Esophagus squamous epithelium (tissue), 5 donors: ENCODE results near the gene STN1. TPM values are rescaled to one million over a fixed set of nuclear protein-coding genes. Genes with fewer than 3 reads are reported as not detected.

Source experiments
- DNase-seq: peaks from one replicate; lab custom pipeline; 2025; lab: John Stamatoyannopoulos, UW
- H3K27ac ChIP-seq, 4 donors: fragments of 200-600 bp; sonication (generic); one replicate each; pipeline ENCODE4 v1.5.1; 2016 to 2019; ENCODE audit warnings: mild to moderate bottlenecking in 1 of 4
- H3K27me3 ChIP-seq, 4 donors: fragments of 200-600 bp; sonication (generic); 1 replicate in 3 of 4; 2 replicates in 1 of 4; pipeline versions ENCODE4 v1.5.1 to v1.6.0; 2017 to 2021; ENCODE audit warnings: antibody characterized with exemption in 1 of 4
- H3K36me3 ChIP-seq, 3 donors: fragments of 200-600 bp; sonication (generic); one replicate each; pipeline ENCODE4 v1.5.1; 2016 to 2019
- H3K4me1 ChIP-seq, 3 donors: fragments of 200-600 bp; sonication (generic); one replicate each; pipeline ENCODE4 v1.5.1; 2017 to 2019
- H3K4me3 ChIP-seq, 4 donors: fragments of 200-600 bp; sonication (generic); 1 replicate in 3 of 4; 2 replicates in 1 of 4; pipeline ENCODE4 v1.5.1; 2016 to 2019; ENCODE audit warnings: mild to moderate bottlenecking in 2 of 4, moderate library complexity in 1 of 4
- H3K9me3 ChIP-seq, 3 donors: fragments of 200-600 bp; sonication (generic); one replicate each; pipeline ENCODE4 v1.5.1; 2016 to 2019
- CTCF ChIP-seq, 6 experiments: fragments of 450-650 bp in 4 of 6; fragments of 200-600 bp in 2 of 6; sonication (generic) in 2 of 6; IDR thresholded peaks; one replicate each; pipeline ENCODE4 v1.5.1; 2016 to 2019; ENCODE audit warnings: antibody characterized with exemption in 6 of 6, mild to moderate bottlenecking in 4 of 6, moderate library complexity in 4 of 6
- POLR2A ChIP-seq, 4 donors: fragments of 450-650 bp; IDR thresholded peaks; one replicate each; pipeline ENCODE4 v1.6.1; 2017; ENCODE audit warnings: antibody characterized with exemption in 4 of 4, mild to moderate bottlenecking in 4 of 4, moderate library complexity in 3 of 4
- WGBS, 2 donors: methylation state at CpG; one replicate each; pipeline ENCODE4 v1.1.5; 2018; 5-methylcytosine and 5-hydroxymethylcytosine counted together
- intact Hi-C: fragments of 100-400 bp; cut with DNase I; formaldehyde crosslinking; loops from one replicate; pipeline ENCODE4 v1.15.0; 2022
- total RNA-seq, 4 donors: library from RNA; depleted of rRNA; stranded (reverse); fragments of >200 nt; gene quantifications; one replicate each; pipeline ENCODE4 v1.1.0, GENCODE V29; 2016
- donor health status: DM: yes; HTN: yes; CAD: no.

Gene STN1
- total RNA-seq, 4 donors from 2014 or later = 20.4 to 52.8 (median 32.5) TPM

GRCh38 chr10:103919648-103920025, 1.7 kb upstream of the STN1 start:
- Histone ChIP-seq H3K4me1 (peaks cover 15 to 81% (median 20%) of the 10 kb centered on the region in 3 donors), H3K27me3 (no peaks in the 10 kb centered on the region), H3K4me3 (no peak overlapping the region), H3K27ac (peak overlapping the region; percentile 2 to 99 (median 97)), H3K36me3 (no peaks in the 10 kb centered on the region), H3K9me3 (no peaks in the 10 kb centered on the region)
- WGBS, 2 donors = 93 to 100% methylated on average over 1 of the region's 1 CpG
- DNase-seq = no peak
- TF ChIP-seq POLR2A (IDR thresholded peaks at IDR 0.05) (no peak), CTCF (IDR thresholded peaks at IDR 0.05) (no peak)
- intact Hi-C loops = no loop called here

GRCh38 chr10:103917302-103918052, 507 bp downstream of the STN1 start:
- no peak for DNase-seq
- H3K36me3 ChIP-seq = peaks cover 0 to 9% (median 0%) of the 10 kb centered on the region in 3 donors

GRCh38 chr10:103916876-103917275, 1.1 kb downstream of the STN1 start:
- Histone ChIP-seq H3K27me3 (no peaks in the 10 kb centered on the region), H3K4me3 (peak overlapping the region; percentile 61 to 81 (median 76)), H3K9me3 (no peaks in the 10 kb centered on the region), H3K27ac (peak overlapping the region; percentile 94 to 99 (median 97)), H3K36me3 (peaks cover 0 to 11% (median 0%) of the 10 kb centered on the region in 3 donors), H3K4me1 (peaks cover 15 to 68% (median 18%) of the 10 kb centered on the region in 3 donors)
- TF ChIP-seq CTCF (IDR thresholded peaks at IDR 0.05) (no peak), POLR2A (IDR thresholded peaks at IDR 0.05) (no peak)
- no peak for DNase-seq
- WGBS, 2 donors = 8 to 24% methylated on average over 2 of the region's 2 CpGs
- intact Hi-C loops = no loop called here

More at GRCh38 chr10:103917302-103918052, 507 bp downstream of the STN1 start:
- no peak for TF ChIP-seq POLR2A (IDR thresholded peaks at IDR 0.05)
- TF ChIP-seq CTCF (IDR thresholded peaks at IDR 0.05) = peak in 1 of 6 experiments; percentile 15
- peaks cover 15 to 73% (median 18%) of the 10 kb centered on the region in 3 donors for H3K4me1 ChIP-seq
- H3K4me3 ChIP-seq = peak overlapping the region; percentile 61 to 81 (median 76)
- no peaks in the 10 kb centered on the region for H3K9me3 ChIP-seq
- H3K27me3 ChIP-seq = no peaks in the 10 kb centered on the region
- WGBS, 2 donors = 1% methylated on average over 23 to 29 of the region's 29 CpGs
- intact Hi-C loops = no loop called here
- peak overlapping the region; percentile 94 to 99 (median 97) for H3K27ac ChIP-seq

GRCh38 chr10:103916254-103916653, 1.7 kb downstream of the STN1 start:
- 10 to 24% methylated on average over 1 of the region's 1 CpG for WGBS, 2 donors
- no peaks in the 10 kb centered on the region for H3K27me3 ChIP-seq
- peak overlapping the region; percentile 94 to 99 (median 97) for H3K27ac ChIP-seq
- intact Hi-C loops = no loop called here
- peak overlapping the region; percentile 61 to 81 (median 76) for H3K4me3 ChIP-seq
- no peaks in the 10 kb centered on the region for H3K9me3 ChIP-seq
- TF ChIP-seq CTCF (IDR thresholded peaks at IDR 0.05) (no peak), POLR2A (IDR thresholded peaks at IDR 0.05) (no peak)
- no peak for DNase-seq
- H3K4me1 ChIP-seq = peaks cover 15 to 69% (median 18%) of the 10 kb centered on the region in 3 donors
- H3K36me3 ChIP-seq = peaks cover 0 to 11% (median 0%) of the 10 kb centered on the region in 3 donors

GRCh38 chr10:103915796-103916195, 2.2 kb downstream of the STN1 start:
- TF ChIP-seq POLR2A (IDR thresholded peaks at IDR 0.05) = no peak
- no peak for TF ChIP-seq CTCF (IDR thresholded peaks at IDR 0.05)
- intact Hi-C loops = no loop called here
- H3K4me1 ChIP-seq = peaks cover 18 to 73% (median 18%) of the 10 kb centered on the region in 3 donors
- H3K4me3 ChIP-seq = peak overlapping the region; percentile 61 to 81 (median 76)
- 33 to 38% methylated on average over 5 to 6 of the region's 6 CpGs for WGBS, 2 donors
- no peak for DNase-seq
- H3K27me3 ChIP-seq = no peaks in the 10 kb centered on the region
- peaks cover 0 to 11% (median 0%) of the 10 kb centered on the region in 3 donors for H3K36me3 ChIP-seq
- peak overlapping the region; percentile 94 to 99 (median 97) for H3K27ac ChIP-seq
- H3K9me3 ChIP-seq = no peaks in the 10 kb centered on the region
